Keratinocyte (primary cell): ENCODE measurements around the gene MSI2.

ENCODE experiments used
- CTCF ChIP-seq, 3 experiments: IDR thresholded peaks in 1 of 3; conservative IDR thresholded peaks in 1 of 3; optimal IDR thresholded peaks in 1 of 3; 2 replicates in 2 of 3; 3 replicates in 1 of 3; pipeline versions ENCODE3 to v1.5.1; 2011; ENCODE audit warnings: low read length in 3 of 3, mild to moderate bottlenecking in 3 of 3, moderate library complexity in 2 of 3, control low read depth in 1 of 3, inconsistent platforms in 1 of 3; ENCODE audit not compliant: insufficient read depth in 2 of 3; ENCODE audit errors: extremely low read depth in 1 of 3
- EZH2 ChIP-seq: IDR thresholded peaks from one replicate; pipeline ENCODE4 v1.6.1; 2012; ENCODE audit warnings: inconsistent platforms, mild to moderate bottlenecking, low read length, moderate library complexity

DNA sequence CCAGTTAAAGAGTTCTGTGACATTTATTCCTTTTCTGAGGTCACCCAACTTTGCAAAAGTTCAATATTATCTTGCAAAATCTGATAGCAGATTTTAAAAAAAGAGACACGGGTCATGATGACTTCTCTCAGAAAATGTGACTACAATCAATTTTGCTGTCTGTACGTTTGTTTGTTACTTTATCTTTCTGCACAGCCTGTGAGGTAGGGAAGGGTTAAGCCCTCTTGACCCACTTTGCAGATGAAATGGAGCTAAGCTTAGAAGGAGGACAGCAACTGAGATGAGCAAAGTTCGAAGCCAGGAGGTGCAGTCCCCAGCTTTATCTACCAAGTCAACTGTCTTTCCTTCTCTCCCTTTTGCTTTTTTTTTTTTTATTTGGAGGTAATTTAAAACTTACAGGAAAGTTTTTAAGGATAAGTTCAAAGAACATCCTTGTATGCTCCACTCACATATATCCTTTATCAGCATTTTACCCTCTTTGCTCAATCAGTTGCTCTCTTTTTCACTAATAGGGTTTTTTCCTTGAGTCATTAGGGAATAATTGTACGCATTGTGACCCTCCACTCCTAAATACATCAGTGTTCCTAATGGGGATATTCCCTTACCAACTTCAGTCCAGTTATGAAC lies 86.8 kb downstream of the MSI2 start:
- TF ChIP-seq CTCF (optimal IDR thresholded peaks at IDR 0.05 in 1 of 3, IDR thresholded peaks at IDR 0.05 in 1 of 3, conservative IDR thresholded peaks at IDR 0.05 in 1 of 3; ENCODE audit: extremely low read depth in 1 of 3, insufficient read depth in 2 of 3, low read length in 3 of 3) (no peak), EZH2 (no peak)
